Brain pericyte (primary cell): ENCODE measurements around the gene NBDY.

Experiments
- DNase-seq: peaks from one replicate; pipeline ENCODE4 v3.0.0-alpha.2; 2012; ENCODE audit warnings: low read depth, low spot score

NBDY gene

DNA sequence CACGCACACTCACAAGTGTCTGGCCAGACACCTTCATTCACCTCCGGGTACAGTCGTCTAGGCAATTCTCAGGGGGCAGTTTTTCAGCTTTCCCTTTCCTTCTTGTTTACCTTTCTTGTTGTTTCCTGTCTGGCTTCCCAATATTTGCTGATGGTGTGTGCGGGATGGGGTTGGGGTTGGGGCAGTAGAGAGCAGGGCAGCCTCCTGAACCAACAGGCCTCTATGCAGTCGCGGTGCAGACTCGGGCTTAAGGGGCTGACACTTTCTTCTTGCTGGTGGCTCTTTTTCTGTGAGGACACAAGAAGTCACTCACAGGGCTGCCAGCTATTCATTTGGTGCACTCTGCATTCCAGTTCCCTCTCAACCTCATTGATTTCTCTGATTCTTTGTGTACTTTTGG lies 56.4 kb downstream of the NBDY start:
- DNase-seq: no peak

DNA sequence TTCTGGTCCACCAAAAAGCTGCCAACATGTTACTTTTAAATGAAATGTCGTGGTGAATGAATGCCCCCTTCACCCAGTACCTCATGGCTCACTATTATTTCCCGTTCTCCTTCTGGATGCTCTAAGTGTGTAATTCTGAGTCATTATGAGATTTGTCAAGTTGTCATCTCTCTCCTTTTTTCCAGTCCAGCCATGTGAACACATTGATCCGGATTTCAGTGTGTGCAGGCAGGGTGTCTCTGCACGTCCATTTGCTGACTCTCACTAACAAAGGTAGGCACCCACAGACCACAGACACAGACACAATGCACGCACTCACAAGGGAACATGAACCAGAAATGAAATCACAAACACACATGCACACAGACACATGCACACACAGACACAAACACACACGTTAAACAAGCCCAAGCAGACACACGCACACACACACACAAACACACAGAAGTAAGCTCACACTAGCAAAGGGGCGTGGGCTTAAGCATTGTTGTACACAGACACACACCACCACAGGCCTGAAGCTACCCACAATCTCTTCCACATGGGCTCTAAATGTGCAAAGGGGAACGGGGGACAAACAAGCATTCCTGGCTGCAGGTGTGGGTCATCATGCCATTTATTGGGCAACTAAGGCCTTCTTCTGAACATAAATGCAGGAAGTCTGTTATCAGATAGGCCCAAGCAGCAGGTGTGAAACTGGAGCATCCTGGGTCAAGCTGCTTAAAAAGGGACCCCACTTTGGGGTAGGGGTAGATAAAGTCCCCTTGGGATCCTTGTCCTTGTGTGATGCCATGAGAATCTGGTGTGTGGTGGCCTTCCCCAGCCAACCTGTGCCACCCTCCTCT lies 58.1 kb downstream of the NBDY start:
- DNase-seq: no peak

GRCh38 chrX:56787734-56788152 lies 58.7 kb downstream of the NBDY start:
- DNase-seq: no peak

GRCh38 chrX:56788229-56788628 lies 59.2 kb downstream of the NBDY start:
- DNase-seq: no peak

DNA sequence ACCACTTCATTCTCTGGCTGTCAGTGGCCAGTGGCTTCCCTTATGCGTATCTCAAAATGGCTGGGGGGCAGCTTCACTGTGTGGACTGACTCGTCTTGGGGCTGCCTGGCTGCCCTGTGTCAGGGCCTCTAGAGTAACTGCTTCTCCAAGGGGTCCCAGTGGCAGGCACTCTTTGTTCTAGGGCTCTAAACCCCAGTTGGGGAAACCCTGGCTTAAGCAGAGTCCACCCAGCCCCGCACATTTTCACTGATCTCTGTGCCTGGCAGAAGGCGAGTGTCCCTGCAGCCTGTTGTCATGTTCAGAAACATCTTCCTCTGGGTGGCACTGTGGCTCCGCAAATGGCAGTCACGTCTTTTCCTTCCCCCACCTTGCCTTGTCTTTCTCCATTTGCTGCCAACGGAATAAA lies 59.7 kb downstream of the NBDY start:
- DNase-seq: no peak

DNA sequence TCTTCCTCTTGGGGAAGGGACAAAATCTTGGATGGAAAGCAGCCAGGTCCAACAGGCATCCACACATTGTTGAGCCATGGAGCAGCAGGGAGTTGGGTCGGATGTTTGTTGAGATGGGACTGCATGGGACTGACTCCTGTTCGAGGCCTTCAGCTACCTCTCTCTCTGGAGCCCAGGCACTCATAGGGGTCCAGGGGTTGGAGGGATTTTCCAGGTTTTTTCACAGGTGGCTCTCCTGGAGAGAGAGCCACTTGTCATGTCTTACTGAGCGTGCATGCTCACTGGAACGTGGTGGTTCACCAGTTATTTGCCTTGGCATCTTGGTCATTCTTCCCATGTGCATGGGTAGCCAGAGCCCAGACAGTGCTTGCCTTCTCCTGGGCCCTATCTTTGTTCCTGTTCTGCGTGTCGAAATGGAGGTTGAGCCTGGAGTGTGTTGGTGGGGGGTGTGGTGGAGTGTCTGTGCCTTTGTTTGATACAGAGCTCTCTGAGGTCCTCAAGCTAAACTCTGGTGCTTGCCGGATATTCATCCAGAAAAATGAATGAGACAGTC lies 60.6 kb downstream of the NBDY start:
- no peak for DNase-seq

DNA sequence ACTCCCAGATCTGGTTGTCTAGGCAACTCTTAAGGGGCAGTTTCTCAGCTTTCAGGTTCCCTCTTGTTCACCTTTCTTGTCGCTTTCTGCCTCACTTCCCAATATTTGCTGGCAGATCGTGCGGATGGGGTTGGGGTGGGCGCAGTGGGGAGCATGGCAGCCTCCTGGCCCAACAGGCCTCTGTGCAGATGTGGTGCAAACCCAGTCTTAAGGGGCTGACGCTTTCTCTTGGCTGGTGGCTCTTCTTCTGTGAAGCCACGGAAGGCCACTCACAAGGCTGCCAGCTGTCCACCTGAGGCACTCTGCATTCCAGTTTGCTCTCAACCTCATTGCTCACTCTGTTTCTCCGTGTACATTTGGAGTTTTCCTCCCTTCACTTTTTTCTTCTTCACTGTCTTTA lies 61.7 kb downstream of the NBDY start:
- DNase-seq: no peak

GRCh38 chrX:56791456-56791855 lies 62.4 kb downstream of the NBDY start:
- DNase-seq: no peak

GRCh38 chrX:56792270-56793111 lies 63.4 kb downstream of the NBDY start:
- DNase-seq: no peak

DNA sequence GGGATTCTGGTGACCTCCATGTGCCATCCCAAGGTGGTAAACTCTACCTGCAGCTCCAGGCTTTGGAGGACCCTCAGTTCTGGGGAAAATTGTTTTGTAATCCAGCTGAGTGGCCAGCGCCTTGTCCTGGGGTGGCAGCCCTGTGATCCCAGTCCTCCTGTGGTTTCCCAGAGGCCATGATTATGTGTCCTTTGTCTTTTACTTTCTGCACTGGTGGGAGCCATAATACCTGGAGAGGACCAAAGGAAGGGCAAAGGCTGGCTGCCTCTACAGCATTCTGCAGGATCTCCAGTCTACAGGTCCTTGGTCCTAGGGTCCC lies 64.0 kb downstream of the NBDY start:
- DNase-seq: no peak

DNA sequence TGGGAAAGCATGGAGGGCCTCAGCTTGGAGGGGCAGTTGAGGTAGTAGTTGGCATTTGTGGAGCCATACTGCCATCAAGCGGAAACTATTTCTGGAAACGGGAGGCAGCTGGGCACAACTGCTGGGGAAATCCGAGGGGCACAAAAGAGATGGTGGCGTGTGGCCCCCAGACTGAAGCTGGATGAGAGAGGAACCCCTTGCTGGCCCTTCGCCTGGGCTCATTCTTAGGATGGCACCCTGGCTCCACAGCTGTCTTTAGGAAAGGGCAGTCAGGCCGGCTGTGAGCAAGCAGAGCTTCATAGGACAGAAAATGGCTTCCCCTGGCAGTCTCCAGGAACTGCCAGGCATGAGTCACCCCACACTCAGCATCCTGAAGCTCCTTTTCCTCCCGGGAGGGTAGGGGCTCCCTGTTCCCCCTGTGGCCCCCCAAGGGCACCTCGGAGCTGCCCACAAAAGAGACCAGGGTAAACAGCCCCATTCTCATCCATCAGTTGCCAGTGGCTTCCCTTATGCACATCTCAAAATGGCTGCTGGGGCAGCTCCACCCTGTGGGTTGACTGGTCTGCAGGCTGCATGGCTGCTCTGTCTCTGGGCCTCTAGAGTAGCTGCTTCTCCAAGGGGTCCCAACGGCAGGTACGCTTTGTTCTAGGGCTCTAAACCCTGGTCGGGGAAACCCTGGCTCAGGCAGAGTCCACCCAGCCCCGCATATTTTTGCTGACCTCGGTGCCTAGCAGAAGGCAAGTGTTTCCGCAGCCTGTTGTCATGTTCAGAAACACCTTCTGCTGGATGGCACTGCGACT lies 64.7 kb downstream of the NBDY start:
- DNase-seq: no peak

DNA sequence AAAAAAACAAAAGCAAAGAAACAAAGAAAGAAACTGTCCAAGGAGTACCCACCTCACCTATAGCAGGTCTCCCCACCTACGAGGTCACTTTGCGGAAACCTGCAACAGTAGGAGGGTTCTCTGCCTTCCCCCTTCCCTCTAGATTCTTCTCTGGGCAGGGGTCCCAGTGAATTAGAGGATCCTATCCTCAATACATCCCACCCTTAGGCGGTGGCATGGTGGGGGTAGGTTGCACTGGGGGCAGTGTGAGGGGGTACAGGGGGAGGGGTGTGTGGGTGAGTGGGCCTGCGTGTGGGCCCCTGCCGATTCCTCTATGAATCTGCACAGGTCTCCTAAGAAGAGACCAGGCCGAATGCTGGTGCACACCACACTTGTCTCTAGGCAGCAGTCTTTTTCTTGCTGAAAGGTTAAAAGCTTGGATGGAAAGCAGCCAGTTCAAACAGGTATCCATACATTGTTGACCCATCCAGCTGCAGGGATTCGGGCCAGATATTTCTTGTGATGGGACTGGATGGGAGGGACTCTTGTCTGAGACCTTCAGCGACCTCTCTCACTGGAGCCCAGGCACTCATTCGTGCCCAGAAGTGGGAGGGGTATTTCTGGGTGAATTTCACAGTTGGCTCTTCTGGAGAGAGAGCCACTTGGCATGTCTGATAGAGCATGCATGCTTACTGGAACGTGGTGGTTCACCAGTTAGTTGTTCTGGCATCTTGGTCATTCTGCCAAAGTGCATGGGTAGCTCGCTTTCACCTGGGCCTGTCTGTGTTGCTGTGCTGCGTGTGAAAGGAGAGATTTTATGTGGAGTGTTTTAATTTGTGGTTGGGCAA lies 65.6 kb downstream of the NBDY start:
- DNase-seq: no peak

- no peak for DNase-seq
Measured at GRCh38 chrX:56795309-56795868, 66.3 kb downstream of the NBDY start.

- no peak for DNase-seq
Measured at GRCh38 chrX:56796641-56797395, 67.8 kb downstream of the NBDY start.

DNA sequence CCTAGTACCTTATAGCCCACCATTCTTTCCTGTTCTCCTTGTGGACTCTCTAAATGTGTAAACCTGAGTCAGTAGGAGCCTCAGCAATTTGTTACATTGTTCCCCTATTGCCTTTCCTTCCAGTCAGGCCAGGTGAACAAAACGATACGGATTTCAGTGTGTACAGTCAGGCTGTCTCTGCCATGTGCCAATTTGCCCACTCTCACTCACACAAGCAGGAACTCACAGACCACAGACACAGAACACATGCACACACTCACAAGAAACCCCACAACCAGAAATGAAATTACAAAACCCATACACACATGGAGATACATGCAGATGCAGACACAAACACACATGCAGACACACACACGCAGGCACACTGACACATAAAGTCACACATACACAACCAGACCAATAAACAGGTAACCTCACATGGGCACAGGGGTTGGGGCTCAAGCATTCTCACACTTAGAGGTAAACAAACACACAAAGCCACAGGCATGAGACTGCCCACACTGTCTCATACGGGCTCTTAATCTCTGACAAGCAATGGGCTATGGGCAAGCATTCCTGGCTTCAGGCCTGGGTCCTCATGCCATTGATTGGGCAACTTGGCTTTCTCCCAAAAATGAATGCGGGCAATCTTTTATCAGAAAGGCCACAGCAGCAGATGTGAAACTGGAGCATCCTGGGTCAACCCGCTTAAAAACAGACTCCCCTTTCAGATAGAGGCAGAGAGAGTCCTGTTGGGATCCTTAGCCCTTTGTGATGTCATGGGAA lies 68.7 kb downstream of the NBDY start:
- DNase-seq: no peak

DNA sequence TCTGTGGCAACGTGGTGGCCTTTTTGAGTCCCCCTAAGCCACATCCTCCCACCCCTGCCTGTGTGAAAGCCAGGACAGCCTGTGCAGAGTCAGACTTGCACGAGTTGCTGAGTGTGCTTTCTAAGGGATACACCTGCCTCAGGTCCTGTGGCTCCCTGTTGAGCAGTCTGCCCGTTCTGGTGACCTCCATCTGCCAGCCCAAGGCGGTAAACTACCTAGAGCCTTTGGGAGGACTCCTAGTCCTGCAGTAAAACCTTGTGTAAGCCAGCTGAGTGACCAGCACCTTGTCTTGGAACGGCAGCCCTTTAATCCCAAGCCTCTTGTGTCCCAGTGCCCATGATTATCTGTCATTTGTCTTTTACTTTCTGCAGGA lies 69.3 kb downstream of the NBDY start:
- no peak for DNase-seq

- DNase-seq: no peak
Measured at GRCh38 chrX:56798866-56799758, 70.1 kb downstream of the NBDY start.

- no peak for DNase-seq
Measured at GRCh38 chrX:56800307-56800706, 71.3 kb downstream of the NBDY start.
